Measurements from ENCODE around the gene CDHR3. TPM values are rescaled to one million over a fixed set of nuclear protein-coding genes. Genes with fewer than 3 reads are reported as not detected.
"Not testable (repeated sequence)": the region's sequence is repeated elsewhere in the genome, so short reads cannot be mapped to it uniquely, and the experiment has no call there.

Gene CDHR3
- polyA plus RNA-seq, 6 donors from 2014 or later: 7.0 to 23.9 (median 15.0) TPM

- H3K27ac Mint-ChIP-seq: no peak overlapping the region
- peaks cover 4 to 11% (median 6%) of the 10 kb centered on the region in 3 donors for H3K4me1 Mint-ChIP-seq
- H3K9me3 Mint-ChIP-seq: no peaks in the 10 kb centered on the region
- H3K4me3 Mint-ChIP-seq: no peak overlapping the region
- peaks cover 4 to 9% (median 6%) of the 10 kb centered on the region in 3 donors for H3K27me3 Mint-ChIP-seq
- ATAC-seq (ENCODE audit: low read depth in 2 of 2) (no peak), DNase-seq (no peak)
- H3K36me3 Mint-ChIP-seq: no peaks in the 10 kb centered on the region
These were observed 27.8 kb downstream of the CDHR3 start for GRCh38 chr7:105990727-105991453.

- peaks cover 0 to 9% (median 6%) of the 10 kb centered on the region in 3 donors for H3K27me3 Mint-ChIP-seq
- DNase-seq (no peak), ATAC-seq (ENCODE audit: low read depth in 2 of 2) (peak; percentile 53 to 58)
- H3K4me1 Mint-ChIP-seq: peaks cover 4 to 11% (median 6%) of the 10 kb centered on the region in 3 donors
- H3K36me3 Mint-ChIP-seq: no peaks in the 10 kb centered on the region
- no peaks in the 10 kb centered on the region for H3K9me3 Mint-ChIP-seq
- peak overlapping the region in 5 of 8 donors; percentile 13 to 59 (median 54) for H3K4me3 Mint-ChIP-seq
- peak overlapping the region in 2 of 6 donors; percentile 62 to 72 for H3K27ac Mint-ChIP-seq
These were observed 29.8 kb downstream of the CDHR3 start for GRCh38 chr7:105992905-105993304.

GRCh38 chr7:105996860-105997737 is 34.0 kb downstream of the CDHR3 start:
- H3K27me3 Mint-ChIP-seq: peaks cover 0 to 9% (median 6%) of the 10 kb centered on the region in 3 donors
- H3K27ac Mint-ChIP-seq: no peak overlapping the region
- no peak for ATAC-seq (ENCODE audit: low read depth in 2 of 2)
- no peaks in the 10 kb centered on the region for H3K9me3 Mint-ChIP-seq
- H3K36me3 Mint-ChIP-seq: no peaks in the 10 kb centered on the region
- DNase-seq: no peak
- H3K4me1 Mint-ChIP-seq: peaks cover 4 to 13% (median 6%) of the 10 kb centered on the region in 3 donors
- H3K4me3 Mint-ChIP-seq: no peak overlapping the region

- no peak for DNase-seq
- Mint-ChIP-seq H3K27ac (no peak overlapping the region), H3K27me3 (peaks cover 0 to 6% (median 5%) of the 10 kb centered on the region in 3 donors), H3K9me3 (no peaks in the 10 kb centered on the region), H3K36me3 (no peaks in the 10 kb centered on the region), H3K4me3 (no peak overlapping the region), H3K4me1 (peaks cover 0 to 1% (median 0%) of the 10 kb centered on the region in 3 donors)
- no peak for ATAC-seq (ENCODE audit: low read depth in 2 of 2)
These were observed 36.2 kb downstream of the CDHR3 start for GRCh38 chr7:105999256-105999655.

- DNase-seq: no peak
- no peak for ATAC-seq (ENCODE audit: low read depth in 2 of 2)
- Mint-ChIP-seq H3K27ac (peak overlapping the region in 1 of 6 donors; percentile 72), H3K27me3 (no peaks in the 10 kb centered on the region), H3K4me3 (no peak overlapping the region), H3K4me1 (peaks cover 0 to 1% (median 0%) of the 10 kb centered on the region in 3 donors), H3K9me3 (peaks cover 5 to 8% (median 6%) of the 10 kb centered on the region in 7 donors), H3K36me3 (peaks cover 0 to 8% of the 10 kb centered on the region in 2 donors)
These were observed 38.1 kb downstream of the CDHR3 start for GRCh38 chr7:106001196-106001595.

- H3K4me3 Mint-ChIP-seq: no peak overlapping the region
- no peaks in the 10 kb centered on the region for H3K27me3 Mint-ChIP-seq
- peak overlapping the region in 1 of 6 donors; percentile 38 for H3K27ac Mint-ChIP-seq
- peaks cover 0 to 1% (median 0%) of the 10 kb centered on the region in 3 donors for H3K4me1 Mint-ChIP-seq
- peaks cover 0 to 12% of the 10 kb centered on the region in 2 donors for H3K36me3 Mint-ChIP-seq
- ATAC-seq (ENCODE audit: low read depth in 2 of 2): no peak
- DNase-seq: no peak
- H3K9me3 Mint-ChIP-seq: peaks cover 6 to 14% (median 8%) of the 10 kb centered on the region in 7 donors
These were observed 38.8 kb downstream of the CDHR3 start for GRCh38 chr7:106001886-106002285.

GRCh38 chr7:106003525-106004064 is 40.5 kb downstream of the CDHR3 start:
- Mint-ChIP-seq H3K36me3 (peaks cover 7 to 12% of the 10 kb centered on the region in 2 donors), H3K27ac (no peak overlapping the region), H3K4me1 (peaks cover 0 to 1% (median 0%) of the 10 kb centered on the region in 3 donors), H3K4me3 (no peak overlapping the region), H3K27me3 (no peaks in the 10 kb centered on the region), H3K9me3 (peaks cover 12 to 31% (median 17%) of the 10 kb centered on the region in 7 donors)
- no peak for ATAC-seq (ENCODE audit: low read depth in 2 of 2)
- DNase-seq: no peak

- Mint-ChIP-seq H3K36me3 (peaks cover 7 to 12% of the 10 kb centered on the region in 2 donors), H3K27ac (no peak overlapping the region), H3K27me3 (peaks cover 0 to 5% (median 0%) of the 10 kb centered on the region in 3 donors), H3K4me3 (no peak overlapping the region), H3K9me3 (peaks cover 12 to 33% (median 17%) of the 10 kb centered on the region in 7 donors), H3K4me1 (peaks cover 15 to 31% (median 17%) of the 10 kb centered on the region in 3 donors)
- ATAC-seq (ENCODE audit: low read depth in 2 of 2) (no peak), DNase-seq (no peak)
These were observed 43.8 kb downstream of the CDHR3 start for GRCh38 chr7:106006906-106007305.

- H3K36me3 Mint-ChIP-seq: peaks cover 7 to 12% of the 10 kb centered on the region in 2 donors
- peaks cover 20 to 39% (median 22%) of the 10 kb centered on the region in 3 donors for H3K4me1 Mint-ChIP-seq
- not testable (repeated sequence) for H3K27ac Mint-ChIP-seq; H3K27me3 Mint-ChIP-seq; ATAC-seq (ENCODE audit: low read depth in 2 of 2); DNase-seq; H3K4me3 Mint-ChIP-seq
- peaks cover 12 to 33% (median 17%) of the 10 kb centered on the region in 7 donors for H3K9me3 Mint-ChIP-seq
These were observed 44.7 kb downstream of the CDHR3 start for GRCh38 chr7:106007796-106008195.

GRCh38 chr7:106009503-106010226 is 46.6 kb downstream of the CDHR3 start:
- peaks cover 0 to 5% (median 0%) of the 10 kb centered on the region in 3 donors for H3K27me3 Mint-ChIP-seq
- H3K4me3 Mint-ChIP-seq: peak overlapping the region in 6 of 8 donors; percentile 2 to 63 (median 36)
- H3K4me1 Mint-ChIP-seq: peaks cover 20 to 43% (median 22%) of the 10 kb centered on the region in 3 donors
- peak overlapping the region in 2 of 6 donors; percentile 57 to 75 for H3K27ac Mint-ChIP-seq
- ATAC-seq (ENCODE audit: low read depth in 2 of 2): peak; percentile 93 to 95
- peak; percentile 66 for DNase-seq
- peaks cover 7 to 12% of the 10 kb centered on the region in 2 donors for H3K36me3 Mint-ChIP-seq
- peaks cover 12 to 33% (median 17%) of the 10 kb centered on the region in 7 donors for H3K9me3 Mint-ChIP-seq

- DNase-seq: no peak
- ATAC-seq (ENCODE audit: low read depth in 2 of 2): peak in 1 of 2 donors; percentile 24
- H3K27me3 Mint-ChIP-seq: peaks cover 0 to 5% (median 0%) of the 10 kb centered on the region in 3 donors
- H3K4me3 Mint-ChIP-seq: peak overlapping the region in 1 of 8 donors; percentile 0
- peaks cover 7 to 12% of the 10 kb centered on the region in 2 donors for H3K36me3 Mint-ChIP-seq
- H3K4me1 Mint-ChIP-seq: peaks cover 23 to 49% (median 29%) of the 10 kb centered on the region in 3 donors
- peaks cover 12 to 33% (median 17%) of the 10 kb centered on the region in 7 donors for H3K9me3 Mint-ChIP-seq
- no peak overlapping the region for H3K27ac Mint-ChIP-seq
These were observed 47.3 kb downstream of the CDHR3 start for GRCh38 chr7:106010331-106010730.

- peaks cover 8 to 28% (median 14%) of the 10 kb centered on the region in 7 donors for H3K9me3 Mint-ChIP-seq
- ATAC-seq (ENCODE audit: low read depth in 2 of 2): no peak
- H3K27ac Mint-ChIP-seq: peak overlapping the region in 1 of 6 donors; percentile 44
- peaks cover 0 to 5% (median 0%) of the 10 kb centered on the region in 3 donors for H3K27me3 Mint-ChIP-seq
- no peak for DNase-seq
- H3K4me1 Mint-ChIP-seq: peaks cover 26 to 54% (median 33%) of the 10 kb centered on the region in 3 donors
- H3K36me3 Mint-ChIP-seq: peaks cover 7% of the 10 kb centered on the region in 2 donors
- H3K4me3 Mint-ChIP-seq: no peak overlapping the region
These were observed 47.8 kb downstream of the CDHR3 start for GRCh38 chr7:106010866-106011265.
